GM23338 (cell line): ENCODE results near the gene NPHP4. TPM values are rescaled to one million over a fixed set of nuclear protein-coding genes. Genes with fewer than 3 reads are reported as not detected.

Source experiments
- ATAC-seq: fragments of 200-7000 bp; cut with Tn5 transposase; 3 replicates; pipeline ENCODE4 v1.9.1; 2020
- DNase-seq: peaks from one replicate; pipeline ENCODE4 v3.0.0-alpha.2; 2015; ENCODE audit warnings: low spot score
- H2AFZ ChIP-seq: fragments of 200-600 bp; sonication (generic); 2 replicates; pipeline ENCODE4 v1.8.0; 2016; ENCODE audit warnings: antibody characterized with exemption, mild to moderate bottlenecking, moderate library complexity
- H3F3A ChIP-seq: fragments of 200-600 bp; sonication (generic); replicated peaks from 2 replicates; pipeline ENCODE4 v1.8.0; 2017; ENCODE audit warnings: antibody characterized with exemption, mixed run types, low read depth
- H3K27ac ChIP-seq: fragments of 200-600 bp; sonication (generic); 2 replicates; pipeline ENCODE4 v1.6.1; 2016; ENCODE audit warnings: low read depth
- H3K27me3 ChIP-seq: fragments of 200-600 bp; sonication (generic); 2 replicates; pipeline ENCODE4 v1.8.0; 2016; ENCODE audit warnings: mild to moderate bottlenecking, mixed run types, moderate library complexity; ENCODE audit not compliant: insufficient read depth
- H3K36me3 ChIP-seq: fragments of 200-600 bp; sonication (generic); 2 replicates; pipeline ENCODE4 v1.8.0; 2016; ENCODE audit warnings: mild to moderate bottlenecking; ENCODE audit not compliant: insufficient read depth
- H3K4me1 ChIP-seq: fragments of 200-600 bp; sonication (generic); 2 replicates; pipeline ENCODE4 v1.8.0; 2016; ENCODE audit warnings: mild to moderate bottlenecking, moderate library complexity; ENCODE audit not compliant: insufficient read depth
- H3K4me2 ChIP-seq: fragments of 200-600 bp; sonication (generic); 2 replicates; pipeline ENCODE4 v1.7.1; 2017; ENCODE audit warnings: mixed run types
- H3K4me3 ChIP-seq: fragments of 200-600 bp; sonication (generic); 2 replicates; pipeline ENCODE4 v1.6.1; 2016; ENCODE audit warnings: mixed run types
- H3K79me2 ChIP-seq: fragments of 200-600 bp; sonication (generic); replicated peaks from 2 replicates; pipeline ENCODE4 v1.8.0; 2017; ENCODE audit warnings: mild to moderate bottlenecking; ENCODE audit not compliant: insufficient read depth
- H3K9me2 ChIP-seq: fragments of 200-600 bp; sonication (generic); 2 replicates; pipeline ENCODE4 v1.8.0; 2017; ENCODE audit not compliant: insufficient read depth
- H4K20me1 ChIP-seq: fragments of 200-600 bp; sonication (generic); replicated peaks from 2 replicates; pipeline ENCODE4 v1.8.0; 2017; ENCODE audit warnings: mild to moderate bottlenecking; ENCODE audit not compliant: insufficient read depth
- H3K27ac Mint-ChIP-seq: 2 replicates; pipeline ENCODE4 v1.8.0; 2020; ENCODE audit warnings: inconsistent platforms, mild to moderate bottlenecking, moderate library complexity, mixed read lengths
- H3K27me3 Mint-ChIP-seq: 3 replicates; pipeline ENCODE4 v1.8.0; 2022; ENCODE audit warnings: low read depth, mild to moderate bottlenecking, moderate library complexity, mixed read lengths, inconsistent platforms; ENCODE audit not compliant: insufficient read depth, poor library complexity
- H3K36me3 Mint-ChIP-seq: 3 replicates; pipeline ENCODE4 v1.8.0; 2021; ENCODE audit warnings: low read depth, mild to moderate bottlenecking, inconsistent platforms, moderate library complexity, mixed read lengths
- H3K4me1 Mint-ChIP-seq: 3 replicates; pipeline ENCODE4 v1.8.0; 2020; ENCODE audit warnings: mild to moderate bottlenecking, inconsistent platforms, mixed read lengths
- H3K4me3 Mint-ChIP-seq: 3 replicates; pipeline ENCODE4 v1.8.0; 2021; ENCODE audit warnings: moderate library complexity, mild to moderate bottlenecking, inconsistent platforms, mixed read lengths
- H3K9me3 Mint-ChIP-seq: 3 replicates; pipeline ENCODE4 v1.8.0; 2020; ENCODE audit warnings: moderate library complexity, mild to moderate bottlenecking, inconsistent platforms, mixed read lengths
- CREB1 ChIP-seq: fragments of 250-450 bp; sonication (Bioruptor Pico); IDR thresholded peaks from 2 replicates; pipeline ENCODE4 v1.5.0; 2020; ENCODE audit warnings: low read depth, mild to moderate bottlenecking, moderate library complexity
- CTCF ChIP-seq, 2 experiments: fragments of 200-600 bp in 1 of 2; sonication (generic) in 1 of 2; conservative IDR thresholded peaks; 2 replicates each; pipeline versions ENCODE4 v1.5.1 to v1.6.1; 2016 to 2017; ENCODE audit warnings: antibody characterized with exemption in 2 of 2, low read depth in 2 of 2, mild to moderate bottlenecking in 2 of 2, moderate library complexity in 1 of 2
- EZH2phosphoT487 ChIP-seq: fragments of 200-600 bp; sonication (generic); IDR thresholded peaks from one replicate; pipeline ENCODE4 v1.8.1; 2018; ENCODE audit warnings: antibody characterized with exemption; ENCODE audit not compliant: unreplicated experiment
- JUNB ChIP-seq: IDR thresholded peaks from one replicate; pipeline ENCODE4 v1.6.1; 2016; ENCODE audit warnings: antibody characterized with exemption; ENCODE audit not compliant: unreplicated experiment
- NANOG ChIP-seq: IDR thresholded peaks from 2 replicates; pipeline ENCODE4 v1.6.1; 2016; ENCODE audit warnings: antibody characterized with exemption, borderline replicate concordance
- POLR2AphosphoS5 ChIP-seq: IDR thresholded peaks from 2 replicates; pipeline ENCODE4 v1.6.1; 2016; ENCODE audit warnings: antibody characterized with exemption, low read depth
- ZNF114 ChIP-seq: fragments of 250-450 bp; sonication (Bioruptor Pico); IDR thresholded peaks from 2 replicates; pipeline ENCODE4 v1.5.0; 2020; ENCODE audit warnings: mild to moderate bottlenecking, moderate library complexity
- ZNF331 ChIP-seq: fragments of 250-450 bp; sonication (Bioruptor Pico); IDR thresholded peaks from 2 replicates; pipeline ENCODE4 v1.5.0; 2020; ENCODE audit warnings: low read depth, mild to moderate bottlenecking, moderate library complexity
- ZNF462 ChIP-seq: fragments of 250-450 bp; sonication (Bioruptor Pico); IDR thresholded peaks from 2 replicates; pipeline ENCODE4 v1.5.0; 2020; ENCODE audit warnings: mild to moderate bottlenecking, moderate library complexity
- polyA plus RNA-seq: library from polyadenylated mRNA; unstranded; fragments of >200 nt; fragmentation: Nextera tagmentation; extraction: Ambion mirVana; gene quantifications from 2 replicates; pipeline ENCODE4 v1.2.1, GENCODE V29; 2016
- total RNA-seq: library from RNA; depleted of rRNA; stranded (reverse); fragments of >200 nt; shearing (Covaris generic); gene quantifications from 2 replicates; pipeline ENCODE4 v1.2.3, GENCODE V29; 2014
- TF ChIP-seq, protein P1 (sequence below): IDR thresholded peaks from one replicate; pipeline ENCODE4 v1.6.1; 2018; ENCODE audit warnings: antibody characterized with exemption; ENCODE audit not compliant: unreplicated experiment
- TF ChIP-seq, protein P2 (sequence below): IDR thresholded peaks from 2 replicates; pipeline ENCODE4 v1.6.1; 2016; ENCODE audit warnings: antibody characterized with exemption

NPHP4 gene
- total and polyA plus RNA-seq, 2 experiments from 2014 or later = 2.5 to 12.4 TPM

- Mint-ChIP-seq H3K27me3 (peaks cover 5% of the 10 kb centered on the region), H3K4me1 (no peaks in the 10 kb centered on the region), H3K36me3 (no peaks in the 10 kb centered on the region), H3K4me3 (no peak overlapping the region), H3K27ac (no peak overlapping the region), H3K9me3 (no peaks in the 10 kb centered on the region; the same call in 2 of the 3 replicates)
- no peaks in the 10 kb centered on the region for H3K79me2 ChIP-seq
- H3K36me3 ChIP-seq = no peaks in the 10 kb centered on the region
- no peak overlapping the region for H3K27ac ChIP-seq
- DNase-seq (no peak), ATAC-seq (no peak)
- H3F3A ChIP-seq = no peaks in the 10 kb centered on the region
- H3K4me3 ChIP-seq = no peak overlapping the region
- H3K4me2 ChIP-seq = no peak overlapping the region
- no peaks in the 10 kb centered on the region for H3K27me3 ChIP-seq
- TF ChIP-seq CTCF (conservative IDR thresholded peaks at IDR 0.05; ENCODE audit: low read depth in 2 of 2) = no peak
- TF ChIP-seq, protein P1, sequence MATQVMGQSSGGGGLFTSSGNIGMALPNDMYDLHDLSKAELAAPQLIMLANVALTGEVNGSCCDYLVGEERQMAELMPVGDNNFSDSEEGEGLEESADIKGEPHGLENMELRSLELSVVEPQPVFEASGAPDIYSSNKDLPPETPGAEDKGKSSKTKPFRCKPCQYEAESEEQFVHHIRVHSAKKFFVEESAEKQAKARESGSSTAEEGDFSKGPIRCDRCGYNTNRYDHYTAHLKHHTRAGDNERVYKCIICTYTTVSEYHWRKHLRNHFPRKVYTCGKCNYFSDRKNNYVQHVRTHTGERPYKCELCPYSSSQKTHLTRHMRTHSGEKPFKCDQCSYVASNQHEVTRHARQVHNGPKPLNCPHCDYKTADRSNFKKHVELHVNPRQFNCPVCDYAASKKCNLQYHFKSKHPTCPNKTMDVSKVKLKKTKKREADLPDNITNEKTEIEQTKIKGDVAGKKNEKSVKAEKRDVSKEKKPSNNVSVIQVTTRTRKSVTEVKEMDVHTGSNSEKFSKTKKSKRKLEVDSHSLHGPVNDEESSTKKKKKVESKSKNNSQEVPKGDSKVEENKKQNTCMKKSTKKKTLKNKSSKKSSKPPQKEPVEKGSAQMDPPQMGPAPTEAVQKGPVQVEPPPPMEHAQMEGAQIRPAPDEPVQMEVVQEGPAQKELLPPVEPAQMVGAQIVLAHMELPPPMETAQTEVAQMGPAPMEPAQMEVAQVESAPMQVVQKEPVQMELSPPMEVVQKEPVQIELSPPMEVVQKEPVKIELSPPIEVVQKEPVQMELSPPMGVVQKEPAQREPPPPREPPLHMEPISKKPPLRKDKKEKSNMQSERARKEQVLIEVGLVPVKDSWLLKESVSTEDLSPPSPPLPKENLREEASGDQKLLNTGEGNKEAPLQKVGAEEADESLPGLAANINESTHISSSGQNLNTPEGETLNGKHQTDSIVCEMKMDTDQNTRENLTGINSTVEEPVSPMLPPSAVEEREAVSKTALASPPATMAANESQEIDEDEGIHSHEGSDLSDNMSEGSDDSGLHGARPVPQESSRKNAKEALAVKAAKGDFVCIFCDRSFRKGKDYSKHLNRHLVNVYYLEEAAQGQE = no peak
- no peak for TF ChIP-seq ZNF114
- TF ChIP-seq, protein P2, sequence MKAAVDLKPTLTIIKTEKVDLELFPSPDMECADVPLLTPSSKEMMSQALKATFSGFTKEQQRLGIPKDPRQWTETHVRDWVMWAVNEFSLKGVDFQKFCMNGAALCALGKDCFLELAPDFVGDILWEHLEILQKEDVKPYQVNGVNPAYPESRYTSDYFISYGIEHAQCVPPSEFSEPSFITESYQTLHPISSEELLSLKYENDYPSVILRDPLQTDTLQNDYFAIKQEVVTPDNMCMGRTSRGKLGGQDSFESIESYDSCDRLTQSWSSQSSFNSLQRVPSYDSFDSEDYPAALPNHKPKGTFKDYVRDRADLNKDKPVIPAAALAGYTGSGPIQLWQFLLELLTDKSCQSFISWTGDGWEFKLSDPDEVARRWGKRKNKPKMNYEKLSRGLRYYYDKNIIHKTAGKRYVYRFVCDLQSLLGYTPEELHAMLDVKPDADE = no peak
- no peak for TF ChIP-seq ZNF462 (CRISPR knock-in tag)
- TF ChIP-seq EZH2phosphoT487 = no peak
- TF ChIP-seq CREB1 (CRISPR knock-in tag) = no peak
- no peak for TF ChIP-seq NANOG
- TF ChIP-seq POLR2AphosphoS5 = no peak
- no peak for TF ChIP-seq JUNB
- TF ChIP-seq ZNF331 (CRISPR knock-in tag) = no peak
- H3K4me1 ChIP-seq = no peaks in the 10 kb centered on the region
- H3K9me2 ChIP-seq = no peaks in the 10 kb centered on the region
- no peak overlapping the region for H2AFZ ChIP-seq
- no peaks in the 10 kb centered on the region for H4K20me1 ChIP-seq
These were observed 27.1 kb upstream of the NPHP4 start for GRCh38 chr1:6019166-6019845.
